ENCODE results near the gene UBXN4.

UBXN4 gene

DNA sequence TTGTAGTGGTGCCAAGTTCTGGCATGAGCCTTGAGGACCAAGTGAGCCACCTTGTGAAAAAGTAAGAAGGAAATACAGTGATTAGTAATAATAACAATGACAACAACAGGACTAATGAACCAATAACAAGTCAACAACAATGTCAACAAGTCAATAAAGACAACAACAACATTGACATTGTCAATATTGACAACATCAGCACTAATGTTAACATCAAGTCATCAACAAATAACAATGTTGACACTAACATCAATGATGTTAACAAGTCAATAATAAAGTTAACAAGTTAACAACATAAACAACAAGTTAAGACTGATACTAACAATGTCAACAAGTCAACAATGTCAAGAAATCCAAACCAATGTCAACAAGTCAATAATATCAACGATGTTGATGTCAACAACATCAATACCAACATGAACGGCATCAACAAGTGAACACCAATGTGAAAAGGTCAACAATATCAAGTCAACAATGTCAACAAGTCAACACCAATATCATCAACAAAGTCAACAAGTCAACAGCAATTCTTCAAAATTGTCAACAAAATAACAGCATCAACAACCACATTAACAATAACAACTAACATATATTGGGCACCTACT, 71.4 kb downstream of the UBXN4 start:
- no peak for DNase-seq

DNA sequence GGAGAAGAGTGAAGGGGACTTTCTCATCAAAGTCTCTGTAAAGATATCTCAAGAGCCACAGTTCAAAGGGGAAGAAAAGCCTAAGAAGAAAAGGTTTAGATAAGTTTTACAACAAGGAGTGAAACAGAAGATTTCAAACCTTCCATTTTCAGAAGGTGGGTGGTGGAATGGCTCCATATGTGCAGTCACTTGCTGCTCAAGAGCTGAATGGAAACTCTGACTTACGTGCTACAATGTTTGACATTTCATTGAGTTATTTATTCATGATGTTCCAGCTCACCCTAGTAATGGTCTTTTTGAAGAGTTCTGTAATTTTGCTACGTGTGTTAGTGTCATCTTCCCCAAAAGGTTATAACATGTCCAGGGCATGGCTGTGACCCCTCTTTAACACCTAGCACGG, 73.6 kb downstream of the UBXN4 start:
- DNase-seq, result no peak

DNA sequence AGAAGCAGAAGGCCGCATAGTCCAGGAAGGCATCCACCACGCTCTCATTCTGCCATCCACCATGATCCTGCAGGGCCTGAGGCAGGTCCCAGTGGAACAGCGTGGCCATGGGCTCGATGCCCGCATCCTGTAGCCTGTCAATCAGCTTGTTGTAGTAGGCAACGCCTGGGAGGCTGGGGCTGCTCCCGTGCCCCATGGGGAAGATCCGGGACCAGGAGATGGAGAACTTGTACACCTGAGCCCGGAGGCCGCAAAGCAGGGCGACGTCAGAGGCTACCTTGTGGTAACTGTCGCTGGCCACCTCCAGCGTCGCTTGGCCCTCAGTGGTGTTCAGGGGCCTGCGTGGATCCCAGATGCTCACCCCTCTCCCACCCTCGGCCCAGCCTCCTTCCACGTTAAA, 75.8 kb downstream of the UBXN4 start:
- DNase-seq, result no peak

DNA sequence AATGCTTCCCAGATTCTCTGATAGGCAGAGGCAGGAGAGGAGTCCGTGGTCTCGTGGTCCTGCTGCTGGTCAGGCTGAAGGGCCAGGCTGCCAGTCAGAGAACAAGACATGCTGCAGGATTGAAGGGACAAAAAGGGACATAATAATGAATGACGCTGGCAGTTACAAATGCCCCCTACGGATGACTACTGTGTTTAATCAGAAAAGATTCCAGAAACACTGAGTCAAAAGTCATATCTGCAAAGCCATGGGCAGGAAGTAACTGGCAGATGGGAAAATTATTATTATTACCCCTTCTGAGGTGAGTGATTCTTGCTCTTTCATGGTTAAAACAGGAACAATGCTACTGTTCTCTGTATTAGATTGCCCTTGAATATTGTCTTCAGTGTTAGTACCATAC, 76.3 kb downstream of the UBXN4 start:
- DNase-seq, result no peak

DNA sequence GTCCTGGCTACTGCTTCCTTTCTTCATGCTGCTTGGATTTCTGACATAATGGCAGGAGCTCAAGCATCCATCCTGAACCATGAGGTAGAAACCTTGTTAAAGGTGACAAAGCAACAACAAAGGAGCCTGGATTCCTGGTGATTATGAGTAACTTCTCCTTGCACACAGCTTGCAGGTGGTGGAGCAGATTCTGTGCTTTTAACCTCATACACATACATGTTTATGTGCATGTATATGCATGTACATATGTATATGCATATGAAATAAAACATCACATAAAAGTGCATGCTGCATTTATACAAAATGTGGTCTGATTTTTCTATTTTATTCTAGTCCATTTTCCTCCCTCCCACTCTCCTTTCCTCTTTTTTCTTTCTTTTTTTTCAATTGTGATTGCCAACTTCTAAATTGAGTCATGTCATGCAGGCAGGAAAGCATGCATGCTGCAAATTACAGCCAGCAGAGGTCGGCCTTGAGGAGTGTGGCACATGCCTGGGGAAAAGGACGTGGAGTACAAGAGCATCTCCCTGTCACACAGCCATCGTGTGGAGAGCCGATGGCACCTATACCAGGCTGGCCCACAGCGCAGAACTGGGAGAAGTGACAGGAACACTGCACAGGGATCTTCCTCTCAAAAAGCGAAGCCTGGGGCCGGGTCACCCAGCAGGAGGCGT, 77.4 kb downstream of the UBXN4 start:
- DNase-seq, result peak; percentile 13

DNA sequence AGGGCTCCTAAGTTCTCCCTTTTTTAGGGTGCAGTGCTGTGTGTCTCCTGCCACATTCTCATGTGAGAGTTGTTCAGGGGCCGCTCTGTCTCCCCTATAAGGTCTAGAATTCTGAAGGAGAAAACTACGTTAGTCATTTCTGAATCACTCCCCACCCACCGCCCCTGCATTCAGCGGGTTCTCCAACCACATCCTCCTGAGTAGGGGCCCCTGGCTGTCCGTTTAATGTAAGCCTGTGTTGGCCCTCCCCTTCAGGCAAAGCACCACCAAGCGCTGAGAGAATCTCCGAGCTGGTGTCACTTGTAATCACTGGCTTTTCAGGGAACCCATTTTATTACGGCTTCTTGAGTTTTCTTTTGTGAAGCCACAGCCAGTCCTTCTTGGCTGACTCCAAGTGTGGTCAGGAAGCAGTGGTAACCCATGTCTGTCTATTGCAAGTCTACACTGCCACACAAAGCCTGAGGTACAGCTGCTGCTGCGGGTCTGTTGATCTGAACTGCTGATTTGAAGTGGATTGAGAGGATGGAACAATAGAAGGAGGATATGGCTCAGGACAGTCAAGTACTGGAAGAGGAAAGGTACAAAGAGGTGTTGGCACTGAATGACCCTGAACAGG, 78.5 kb downstream of the UBXN4 start:
- DNase-seq, result peak; percentile 33

DNA sequence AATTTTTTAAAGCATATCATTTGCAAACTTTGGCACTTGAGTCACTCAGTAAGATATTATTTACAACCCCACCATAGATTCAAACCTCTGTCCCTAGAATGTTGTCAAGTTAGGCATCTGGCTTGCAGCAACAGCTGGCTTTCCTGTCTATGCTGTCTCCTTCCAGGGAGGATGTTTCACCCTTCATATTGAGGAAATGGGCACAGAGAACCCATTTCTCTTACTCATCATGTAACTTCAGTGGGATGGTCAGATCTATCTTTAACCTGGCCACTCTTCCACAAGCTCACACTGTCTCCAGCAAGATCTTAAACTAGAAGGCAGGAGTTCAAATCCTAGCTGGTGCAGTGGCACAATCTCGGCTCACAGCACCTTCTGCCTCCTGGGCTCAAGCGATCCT, 79.5 kb downstream of the UBXN4 start:
- no peak for DNase-seq

DNA sequence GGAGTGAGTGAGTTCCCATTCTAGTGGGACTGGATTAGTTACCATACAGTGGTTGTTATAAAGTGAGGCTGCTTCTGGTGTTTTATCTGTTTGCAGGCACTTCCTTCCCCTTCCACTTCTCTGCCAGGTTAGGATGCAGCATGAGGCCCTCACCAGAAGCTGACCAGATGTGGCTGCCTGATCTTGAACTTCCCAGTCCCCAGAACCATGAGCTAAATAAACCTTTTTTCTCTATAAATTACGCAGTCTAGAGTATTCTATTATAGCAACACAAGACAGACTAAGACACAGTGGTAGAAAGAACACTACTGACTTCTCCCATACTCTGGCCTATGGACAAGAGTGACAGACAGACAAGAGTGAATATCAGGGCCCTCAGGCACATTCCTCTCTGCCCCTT, 81.2 kb downstream of the UBXN4 start:
- no peak for DNase-seq

DNA sequence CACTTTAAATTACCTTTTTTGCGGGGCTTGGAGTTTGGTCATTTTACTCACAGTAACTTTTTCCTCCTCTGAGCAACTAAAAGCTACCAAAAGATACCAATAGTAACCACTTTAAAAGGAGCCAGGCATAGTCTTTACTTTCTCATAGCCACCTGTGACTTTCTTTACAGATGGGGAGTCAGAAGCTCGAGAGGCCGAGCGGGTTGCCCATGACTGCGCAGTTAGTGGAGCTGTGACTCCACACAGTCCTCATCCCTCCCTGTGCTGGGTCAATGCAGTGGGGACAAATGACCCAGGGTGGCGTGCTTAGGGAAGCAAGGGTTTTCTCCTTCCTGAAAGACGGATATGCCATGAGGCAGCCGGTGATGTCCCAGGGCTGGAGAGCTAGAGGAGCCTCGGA, 83.5 kb downstream of the UBXN4 start:
- no peak for DNase-seq

DNA sequence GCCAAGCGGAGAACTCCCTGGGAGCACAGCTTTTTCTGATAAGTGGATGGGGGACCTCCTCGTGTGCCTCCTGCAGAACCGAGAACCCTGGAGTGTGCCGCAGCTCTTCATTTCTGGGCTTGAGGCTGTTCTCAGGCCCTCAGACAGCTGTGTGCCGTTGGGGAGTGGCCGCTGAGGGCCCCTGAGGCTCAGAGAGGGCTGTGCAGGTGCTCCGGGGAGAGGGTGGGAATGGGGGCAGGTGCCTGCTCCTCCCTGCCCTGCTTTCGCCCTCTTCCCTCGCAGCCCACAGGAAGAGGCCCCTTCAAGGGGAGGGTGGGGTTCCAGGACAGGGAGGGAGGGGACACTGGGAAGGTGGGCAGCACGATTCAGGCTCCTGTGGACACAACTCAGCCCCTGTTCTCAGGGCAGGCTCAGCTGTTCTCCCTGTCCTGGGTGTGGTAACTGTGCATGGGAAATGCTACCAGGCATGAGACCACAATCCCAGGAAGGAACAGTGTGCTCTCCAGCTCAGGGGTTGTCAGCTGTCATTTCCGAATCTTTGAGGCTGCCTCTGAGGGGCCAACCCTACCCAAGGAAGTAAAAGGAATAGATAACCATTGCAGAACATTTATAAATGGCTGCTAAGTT, 84.0 kb downstream of the UBXN4 start:
- no peak for DNase-seq

DNA sequence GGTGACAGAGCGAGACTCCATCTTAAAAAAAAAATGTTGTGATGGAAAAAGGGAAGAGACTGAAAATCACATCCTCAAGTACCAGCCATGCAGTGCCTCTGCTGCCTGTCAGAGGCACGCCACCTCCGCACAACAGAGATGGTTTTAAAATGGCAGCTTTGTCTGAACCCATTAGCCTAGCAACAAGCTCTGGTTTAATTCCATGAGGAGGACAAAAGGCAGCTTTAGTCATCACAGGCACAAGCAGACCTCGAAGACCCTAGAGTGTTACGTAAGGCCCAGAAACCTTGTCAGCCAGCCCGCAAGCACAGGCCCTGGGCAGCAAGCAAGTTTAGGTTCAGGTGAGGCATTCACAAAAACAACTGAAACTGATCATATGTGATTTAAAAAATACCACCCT, 84.9 kb downstream of the UBXN4 start:
- DNase-seq, result no peak

DNA sequence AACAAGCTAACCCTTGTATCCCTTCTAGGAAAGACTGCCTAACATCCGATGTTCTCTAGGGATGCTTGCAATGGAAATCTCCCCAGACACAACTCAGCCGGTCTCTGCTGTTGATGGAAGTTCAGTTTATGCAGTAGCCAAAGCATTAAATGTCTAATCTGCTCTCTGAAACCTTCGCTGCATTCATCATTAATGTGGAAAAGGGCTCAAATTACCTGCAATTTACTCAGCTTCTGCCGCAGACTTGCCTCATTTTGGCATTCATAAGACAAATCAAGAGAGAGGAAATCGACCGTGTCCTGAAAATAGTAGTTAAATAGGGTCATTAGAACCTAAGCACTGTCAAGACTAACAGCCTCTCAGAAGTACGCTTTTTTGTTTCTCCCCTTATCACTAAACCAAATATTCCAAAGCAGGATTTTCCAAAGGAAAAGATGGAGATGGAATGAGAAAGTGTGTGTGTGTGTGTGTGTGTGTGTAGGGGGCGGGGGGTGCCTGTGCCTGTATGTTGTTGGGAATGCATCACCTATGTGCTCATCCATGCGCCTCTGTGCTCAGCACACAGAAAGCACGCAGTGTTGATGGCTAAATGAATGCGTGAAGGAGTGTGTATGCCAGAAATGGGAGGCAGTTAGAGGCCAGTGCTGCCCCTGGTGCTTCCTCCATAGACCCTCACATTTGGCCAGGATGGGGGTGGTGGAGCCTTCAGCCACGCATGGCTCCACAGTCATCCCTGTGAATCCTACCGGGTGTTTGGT, 87.9 kb downstream of the UBXN4 start:
- DNase-seq, result no peak

DNA sequence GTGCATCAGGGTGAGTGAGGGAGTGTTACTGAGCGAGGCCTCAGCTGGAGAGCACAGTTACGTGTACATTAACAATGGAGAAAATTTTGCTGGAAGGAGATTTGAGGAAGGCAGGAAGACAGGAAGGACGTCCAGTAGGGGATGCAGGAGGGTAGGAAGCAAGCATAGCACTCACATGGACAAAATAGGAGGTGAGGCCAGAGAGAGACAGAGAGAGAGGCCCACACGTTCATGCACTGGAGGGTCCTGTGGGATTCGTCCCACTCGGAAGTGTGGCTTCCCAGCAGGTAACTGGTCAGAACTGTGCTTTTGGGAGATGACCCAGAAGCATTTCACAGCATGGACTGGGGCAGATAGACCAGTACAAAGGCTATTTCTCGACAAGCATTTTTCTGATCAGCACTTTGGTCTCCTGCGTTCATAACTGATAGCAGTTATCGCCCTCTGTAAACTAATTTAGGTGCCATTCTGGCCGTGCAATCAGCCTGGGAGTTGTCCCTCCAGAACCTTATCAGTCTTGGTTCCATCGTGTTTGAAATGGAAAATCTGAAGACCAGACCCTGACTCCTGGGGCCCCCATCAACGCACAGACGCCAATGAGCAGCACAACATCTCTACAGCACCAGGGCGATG, 89.6 kb downstream of the UBXN4 start:
- DNase-seq, result no peak

DNA sequence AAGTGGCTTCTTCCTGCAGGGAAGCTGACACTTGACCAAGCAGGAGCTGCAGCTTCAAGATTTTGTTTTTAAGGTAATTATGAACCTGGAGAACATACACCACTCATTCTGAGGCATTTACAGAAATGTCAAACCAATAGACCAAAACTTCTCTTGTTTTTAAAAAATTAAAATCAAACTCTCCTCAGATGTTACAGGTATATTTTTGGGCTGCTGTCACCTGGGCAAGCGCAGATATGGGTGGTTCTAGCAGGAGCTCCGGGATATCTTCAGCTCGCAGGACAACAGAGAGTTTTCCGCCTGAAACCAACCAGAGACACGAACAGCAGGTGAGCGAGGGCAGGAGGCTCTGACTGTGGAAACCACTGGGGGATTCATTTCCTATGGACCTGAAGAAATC, 91.2 kb downstream of the UBXN4 start:
- DNase-seq, result no peak
